PC-9 (cell line): ENCODE results near the gene LTC4S. TPM values are rescaled to one million over a fixed set of nuclear protein-coding genes. Genes with fewer than 3 reads are reported as not detected.
A peak's percentile ranks its signal among the peaks of the same experiment; 100 is the strongest.

ENCODE experiments used
- BruUV-seq: library from RNA; stranded (reverse); fragments of 400-500 nt; replicated peaks from 2 replicates; lab custom pipeline; 2021; lab: Mats Ljungman, UMichigan
- CTCF ChIA-PET: fragments of 300-600 bp; sonication (Branson Sonifier 250); formaldehyde crosslinking; loops from one replicate; lab custom pipeline; 2022; ENCODE audit warnings: antibody characterized with exemption; lab: Charles Lee
- POLR2A ChIA-PET: fragments of 300-600 bp; sonication (Branson Sonifier 250); formaldehyde crosslinking; loops from one replicate; lab custom pipeline; 2022; ENCODE audit warnings: antibody characterized with exemption; ENCODE audit not compliant: unreplicated experiment; lab: Charles Lee
- DNase-seq, 2 experiments: peaks; one replicate each; pipeline versions ENCODE4 v3.0.0 to v3.0.0-alpha.2; 2015 to 2022; ENCODE audit warnings: mixed read lengths in 1 of 2
- H2AFZ ChIP-seq: fragments of 200-600 bp; sonication (generic); 2 replicates; pipeline ENCODE4 v1.8.1; 2017; ENCODE audit warnings: antibody characterized with exemption
- H3F3A ChIP-seq: fragments of 200-600 bp; sonication (generic); 2 replicates; pipeline ENCODE4 v1.8.1; 2017; ENCODE audit warnings: antibody characterized with exemption, mild to moderate bottlenecking, low read depth; ENCODE audit not compliant: insufficient read depth
- H3K27ac ChIP-seq: fragments of 200-600 bp; sonication (generic); 2 replicates; pipeline ENCODE4 v1.6.1; 2016; ENCODE audit warnings: mixed run types
- H3K27me3 ChIP-seq: fragments of 200-600 bp; sonication (generic); 2 replicates; pipeline ENCODE4 v1.6.1; 2016; ENCODE audit warnings: low read depth, mixed run types; ENCODE audit not compliant: insufficient read depth
- H3K36me3 ChIP-seq: fragments of 200-600 bp; sonication (generic); 2 replicates; pipeline ENCODE4 v1.6.1; 2016; ENCODE audit warnings: low read depth, mixed run types
- H3K4me1 ChIP-seq: fragments of 200-600 bp; sonication (generic); replicated peaks from 2 replicates; pipeline ENCODE4 v1.6.1; 2016; ENCODE audit warnings: mixed run types; ENCODE audit not compliant: insufficient read depth
- H3K4me2 ChIP-seq: fragments of 200-600 bp; sonication (generic); 2 replicates; pipeline ENCODE4 v1.6.1; 2017; ENCODE audit warnings: mixed run types
- H3K4me3 ChIP-seq: fragments of 200-600 bp; sonication (generic); 2 replicates; pipeline ENCODE4 v1.6.1; 2016; ENCODE audit warnings: mixed run types
- H3K79me2 ChIP-seq: fragments of 200-600 bp; sonication (generic); 2 replicates; pipeline ENCODE4 v1.6.1; 2017; ENCODE audit warnings: low read depth, mixed run types
- H3K9me2 ChIP-seq: fragments of 200-600 bp; sonication (generic); 2 replicates; pipeline ENCODE4 v1.8.1; 2017; ENCODE audit warnings: mild to moderate bottlenecking; ENCODE audit not compliant: insufficient read depth
- H3K9me3 ChIP-seq: fragments of 200-600 bp; sonication (generic); 2 replicates; pipeline ENCODE4 v1.8.1; 2016; ENCODE audit warnings: low read depth; ENCODE audit not compliant: insufficient read depth
- H4K20me1 ChIP-seq: fragments of 200-600 bp; sonication (generic); 2 replicates; pipeline ENCODE4 v1.8.1; 2017; ENCODE audit not compliant: insufficient read depth
- CTCF ChIP-seq: fragments of 200-600 bp; sonication (generic); conservative IDR thresholded peaks from 2 replicates; pipeline ENCODE4 v1.6.1; 2017; ENCODE audit warnings: mixed run types, antibody characterized with exemption, mild to moderate bottlenecking, moderate library complexity
- EZH2 ChIP-seq: fragments of 200-600 bp; sonication (generic); IDR thresholded peaks from 2 replicates; pipeline ENCODE4 v1.8.0; 2017; ENCODE audit warnings: antibody characterized with exemption, low read depth
- intact Hi-C: fragments of 100-400 bp; cut with micrococcal nuclease; formaldehyde crosslinking; loops from one replicate; pipeline ENCODE4 v1.10.0; 2022; ENCODE audit not compliant: unreplicated experiment
- total RNA-seq: library from RNA; stranded (reverse); gene quantifications from 2 replicates; pipeline ENCODE4 v1.2.3, GENCODE V29; 2021

The LTC4S gene
- total RNA-seq, 1 experiment from 2014 or later = 9.7 TPM

- H3K9me2 ChIP-seq = no peaks in the 10 kb centered on the region
- peak overlapping the region; percentile 48; the same call in 1 of the 2 replicates for H2AFZ ChIP-seq
- peak in 1 of 2 experiments; percentile 33 for DNase-seq
- TF ChIP-seq CTCF (no peak), EZH2 (no peak)
- ChIA-PET CTCF (no interaction called here), POLR2A (interaction anchor here (0.7 kb wide), 1 partner anchor 246 kb away, joined by 3 read pairs; no protein-coding TSS in a partner anchor)
- H3K4me3 ChIP-seq = peak overlapping the region; percentile 98
- BruUV-seq = TSS peak; percentile 37
- H3K9me3 ChIP-seq = no peaks in the 10 kb centered on the region
- peaks cover 54% of the 10 kb centered on the region for H3K79me2 ChIP-seq
- peak overlapping the region; percentile 97 for H3K4me2 ChIP-seq
- H4K20me1 ChIP-seq = peaks cover 38% of the 10 kb centered on the region
- H3K27me3 ChIP-seq = no peaks in the 10 kb centered on the region
- 0 out of 2 replicates have a peak overlapping the region, but pooled peaks have one; percentile 29 for H3K27ac ChIP-seq
- intact Hi-C loops = loop anchor here (10.0 kb wide), 1 partner anchor 100 kb away; the partner anchor contains the start of gene TBC1D9B
- H3K36me3 ChIP-seq = no peaks in the 10 kb centered on the region; the same call in none of the 2 replicates
- H3K4me1 ChIP-seq = peaks cover 40% of the 10 kb centered on the region
- H3F3A ChIP-seq = peaks cover 27% of the 10 kb centered on the region
These were observed 11.3 kb downstream of the LTC4S start for GRCh38 chr5:179805070-179805528.

- Histone ChIP-seq H3K9me2 (no peaks in the 10 kb centered on the region), H2AFZ (peak overlapping the region; percentile 48; the same call in 1 of the 2 replicates), H3K27me3 (no peaks in the 10 kb centered on the region), H3K36me3 (no peaks in the 10 kb centered on the region; the same call in 1 of the 2 replicates), H4K20me1 (peaks cover 37% of the 10 kb centered on the region), H3K27ac (0 out of 2 replicates have a peak overlapping the region, but pooled peaks have one; percentile 29), H3K9me3 (no peaks in the 10 kb centered on the region), H3K4me2 (peak overlapping the region; percentile 97), H3F3A (peaks cover 32% of the 10 kb centered on the region), H3K4me1 (peaks cover 40% of the 10 kb centered on the region), H3K79me2 (peaks cover 54% of the 10 kb centered on the region), H3K4me3 (peak overlapping the region; percentile 98)
- ChIA-PET POLR2A (interaction anchor here (0.6 to 0.7 kb wide), 2 partner anchors 13 to 246 kb away, joined by 3 to 15 read pairs; no protein-coding TSS in a partner anchor), CTCF (no interaction called here)
- DNase-seq = peak in 1 of 2 experiments; percentile 41
- intact Hi-C loops = loop anchor here (1.0 to 10.0 kb wide), 3 partner anchors 9 to 99 kb away; partner anchors contain the start of gene TBC1D9B
- TF ChIP-seq CTCF (no peak), EZH2 (no peak)
- BruUV-seq = no TSS peak
These were observed 11.9 kb downstream of the LTC4S start for GRCh38 chr5:179805529-179806249.

GRCh38 chr5:179806250-179807048 is 12.7 kb downstream of the LTC4S start, which contains the start of gene MGAT4B:
Gene MGAT4B (minus strand): TSS chr5:179806866. CDS start chr5:179806583, 283 bp downstream.
- Histone ChIP-seq H2AFZ (peak within 1 kb of the TSS; percentile 83), H3K9me3 (no peaks in the 10 kb centered on the region; the same call in 1 of the 2 replicates), H3K79me2 (peaks cover 54% of the 10 kb centered on the region), H3K4me3 (peak within 1 kb of the TSS; percentile 98), H3K4me2 (peak within 1 kb of the TSS; percentile 97), H3K27ac (peak within 1 kb of the TSS; percentile 53), H3K9me2 (no peaks in the 10 kb centered on the region), H3K27me3 (no peaks in the 10 kb centered on the region), H3K36me3 (no peaks in the 10 kb centered on the region; the same call in 1 of the 2 replicates), H4K20me1 (peaks cover 35% of the 10 kb centered on the region), H3F3A (peaks cover 37% of the 10 kb centered on the region), H3K4me1 (peaks cover 40% of the 10 kb centered on the region)
- CTCF ChIA-PET = no interaction called here
- no TSS peak for BruUV-seq
- TF ChIP-seq EZH2 (no peak), CTCF (no peak)
- intact Hi-C loops = loop anchor here (1.0 to 10.0 kb wide), 3 partner anchors 10 to 98 kb away; partner anchors contain the start of gene TBC1D9B
- POLR2A ChIA-PET = interaction anchor here (0.6 kb wide), 1 partner anchor 12 kb away, joined by 15 read pairs; no protein-coding TSS in a partner anchor
- DNase-seq = peak in 1 of 2 experiments; percentile 83
